HepG2 (cell line): ENCODE data around the gene SFXN2. TPM values are rescaled to one million over a fixed set of nuclear protein-coding genes. Genes with fewer than 3 reads are reported as not detected.
A peak's percentile ranks its signal among the peaks of the same experiment; 100 is the strongest.

Source experiments
- ATAC-seq: fragments of 200-7000 bp; cut with Tn5 transposase; 3 replicates; pipeline ENCODE4 v1.9.1; 2020; ENCODE audit warnings: mild to moderate bottlenecking, moderate library complexity
- BruUV-seq: library from RNA; stranded (reverse); fragments of 400-500 nt; replicated peaks from 2 replicates; lab custom pipeline; 2021; lab: Mats Ljungman, UMichigan
- CTCF ChIA-PET: fragments of 300-600 bp; formaldehyde crosslinking; extraction: SDS; loops from one replicate; lab custom pipeline; 2021; ENCODE audit warnings: low total read pairs, inconsistent platforms, low intra/inter-chr PET ratio; lab: Yijun Ruan, JAX
- POLR2A ChIA-PET: fragments of 350-600 bp; sonication (Branson Sonifier 250); formaldehyde crosslinking; loops from one replicate; lab custom pipeline; 2020; ENCODE audit warnings: antibody characterized with exemption, inconsistent platforms; lab: Yijun Ruan, JAX
- DNase-seq: peaks from one replicate; pipeline ENCODE4 v3.0.0-alpha.2; 2015; ENCODE audit warnings: low spot score
- FAIRE-seq: peaks from 3 replicates; lab custom pipeline; 2011; peaks lifted over from hg19 to GRCh38; lab: Jason Lieb, UNC
- H2AFZ ChIP-seq: one replicate; pipeline ENCODE4 v1.6.1; 2011; ENCODE audit warnings: low read length, inconsistent platforms
- H3K27ac ChIP-seq: fragments of 300-600 bp; 3 replicates; pipeline ENCODE4 v1.8.0; 2011; ENCODE audit warnings: mixed run types, mild to moderate bottlenecking, mixed read lengths, low read length, inconsistent platforms; ENCODE audit not compliant: insufficient read depth; ENCODE audit errors: extremely low read length
- H3K27me3 ChIP-seq, 2 experiments: fragments of 200-600 bp in 1 of 2; 2 replicates in 1 of 2; 3 replicates in 1 of 2; pipeline versions ENCODE4 v1.6.0 to v1.8.0; 2011; ENCODE audit warnings: low read length in 2 of 2, mild to moderate bottlenecking in 2 of 2, moderate library complexity in 2 of 2, inconsistent platforms in 1 of 2; ENCODE audit not compliant: insufficient read depth in 2 of 2, control insufficient read depth in 1 of 2
- H3K36me3 ChIP-seq, 2 experiments: fragments of 200-600 bp in 1 of 2; replicated peaks in 1 of 2; 2 replicates in 1 of 2; 3 replicates in 1 of 2; pipeline versions ENCODE4 v1.5.1 to v1.8.0; 2011; ENCODE audit warnings: low read length in 2 of 2, inconsistent platforms in 1 of 2; ENCODE audit not compliant: insufficient read depth in 2 of 2, control insufficient read depth in 1 of 2
- H3K4me1 ChIP-seq: 2 replicates; pipeline ENCODE4 v1.5.1; 2012; ENCODE audit warnings: low read length, inconsistent platforms; ENCODE audit not compliant: insufficient read depth
- H3K4me2 ChIP-seq: 2 replicates; pipeline ENCODE4 v1.6.0; 2011; ENCODE audit warnings: low read depth, low read length, inconsistent platforms
- H3K4me3 ChIP-seq, 3 experiments: fragments of 200-600 bp in 1 of 3; sonication (generic), shearing (Covaris generic) in 1 of 3; replicated peaks in 1 of 3; 2 replicates each; pipeline ENCODE4 v1.5.1; 2011 to 2016; ENCODE audit warnings: low read length in 3 of 3, inconsistent platforms in 2 of 3, low read depth in 2 of 3, mild to moderate bottlenecking in 2 of 3, control low read depth in 1 of 3, mixed read lengths in 1 of 3; ENCODE audit not compliant: insufficient read depth in 1 of 3
- H3K79me2 ChIP-seq: one replicate; pipeline ENCODE4 v1.6.1; 2011; ENCODE audit warnings: low read length, inconsistent platforms; ENCODE audit not compliant: insufficient read depth
- H3K9ac ChIP-seq: 2 replicates; pipeline ENCODE4 v1.6.0; 2011; ENCODE audit warnings: mild to moderate bottlenecking, low read depth, low read length, inconsistent platforms; ENCODE audit not compliant: insufficient read depth
- H3K9me3 ChIP-seq: 2 replicates; pipeline ENCODE4 v1.5.1; 2012; ENCODE audit warnings: mild to moderate bottlenecking, low read length
- H4K20me1 ChIP-seq: 2 replicates; pipeline ENCODE4 v1.6.0; 2011; ENCODE audit warnings: inconsistent platforms, mild to moderate bottlenecking, low read length, moderate library complexity; ENCODE audit not compliant: insufficient read depth
- CBFB ChIP-seq: sonication (generic); formaldehyde crosslinking; IDR thresholded peaks from 2 replicates; pipeline ENCODE4 v1.4.0; 2020; ENCODE audit warnings: missing genetic modification reagents
- CHD4 ChIP-seq: fragments of 200-600 bp; sonication (generic); IDR thresholded peaks from 2 replicates; pipeline ENCODE4 v1.7.0; 2017; ENCODE audit warnings: mild to moderate bottlenecking, low read length, borderline replicate concordance
- ISL2 ChIP-seq: sonication (generic); formaldehyde crosslinking; IDR thresholded peaks from 2 replicates; pipeline ENCODE4 v1.5.0; 2020; ENCODE audit warnings: missing genetic modification reagents
- NFKB2 ChIP-seq: sonication (generic); formaldehyde crosslinking; IDR thresholded peaks from 2 replicates; pipeline ENCODE4 v1.4.0; 2020; ENCODE audit warnings: missing genetic modification reagents, borderline replicate concordance
- NFYC ChIP-seq: IDR thresholded peaks from 2 replicates; pipeline ENCODE4 v1.6.1; 2016; ENCODE audit warnings: missing genetic modification reagents, missing compliant biosample characterization
- SNAI1 ChIP-seq: sonication (generic); formaldehyde crosslinking; IDR thresholded peaks from 2 replicates; pipeline ENCODE4 v1.5.0; 2020; ENCODE audit warnings: mild to moderate bottlenecking, missing genetic modification reagents, borderline replicate concordance
- YY1 ChIP-seq: IDR thresholded peaks from 2 replicates; pipeline ENCODE4 v1.6.1; 2011; ENCODE audit warnings: low read length, low read depth, moderate library complexity, mild to moderate bottlenecking; ENCODE audit not compliant: insufficient read depth, insufficient replicate concordance
- ZBTB21 ChIP-seq: sonication (generic); formaldehyde crosslinking; IDR thresholded peaks from 2 replicates; pipeline ENCODE4 v1.4.0; 2020; ENCODE audit warnings: missing genetic modification reagents
- ZNF367 ChIP-seq: sonication (generic); formaldehyde crosslinking; IDR thresholded peaks from 2 replicates; pipeline ENCODE4 v1.4.0; 2020; ENCODE audit warnings: missing genetic modification reagents, borderline replicate concordance
- ZNF44 ChIP-seq: sonication (generic); formaldehyde crosslinking; IDR thresholded peaks from 2 replicates; pipeline ENCODE4 v1.5.1; 2020; ENCODE audit warnings: mild to moderate bottlenecking, missing genetic modification reagents
- WGBS: methylation state at CpG from one replicate; pipeline ENCODE4 v1.1.6; 2017; ENCODE audit warnings: low lambda C conversion rate; 5-methylcytosine and 5-hydroxymethylcytosine counted together
- in situ Hi-C: cut with HindIII; loops from 2 replicates; pipeline ENCODE4 v1.10.0; 2017; ENCODE audit warnings: low pct_unique_long_range_greater_than_20kb; ENCODE audit not compliant: extremely low pct_ligation_motif_present
- intact Hi-C: fragments of 100-400 bp; cut with micrococcal nuclease; formaldehyde crosslinking; loops from one replicate; pipeline ENCODE4 v1.10.0; 2022; ENCODE audit not compliant: unreplicated experiment
- polyA plus RNA-seq, 8 experiments: library from polyadenylated mRNA; depleted of rRNA in 3 of 8; stranded (reverse) in 7 of 8; unstranded in 1 of 8; fragments of >200 nt; fragmentation: Illumina TruSeq in 4 of 8; extraction: Trizol in 4 of 8; gene quantifications; 2 replicates each; pipeline versions ENCODE4 v1.2.1 to v1.2.3, GENCODE V29; 2011 to 2016; ENCODE audit warnings: low read depth in 4 of 8, missing spikeins in 1 of 8, mixed read lengths in 1 of 8; ENCODE audit not compliant: insufficient read depth in 1 of 8
- total RNA-seq, 5 experiments: library from RNA; depleted of rRNA; stranded (reverse); fragments of >200 nt; fragmentation: Illumina TruSeq; extraction: Trizol; gene quantifications; 2 replicates each; pipeline ENCODE4 v1.2.3, GENCODE V29; 2016; ENCODE audit warnings: low read depth in 1 of 5
- TF ChIP-seq, protein P1 (sequence below): sonication (generic); formaldehyde crosslinking; IDR thresholded peaks from 2 replicates; pipeline ENCODE4 v1.5.1; 2020; ENCODE audit warnings: missing genetic modification reagents, mild to moderate bottlenecking, borderline replicate concordance
- TF ChIP-seq, protein P2 (sequence below): sonication (generic); formaldehyde crosslinking; IDR thresholded peaks from 2 replicates; pipeline ENCODE4 v1.5.0; 2020; ENCODE audit warnings: mild to moderate bottlenecking, missing genetic modification reagents, moderate library complexity
- TF ChIP-seq, protein P3 (sequence below): sonication (generic); formaldehyde crosslinking; IDR thresholded peaks from 2 replicates; pipeline ENCODE4 v1.5.0; 2020; ENCODE audit warnings: mild to moderate bottlenecking, missing genetic modification reagents, borderline replicate concordance
- TF ChIP-seq, protein P4 (sequence below): sonication (generic); formaldehyde crosslinking; IDR thresholded peaks from 2 replicates; pipeline ENCODE4 v1.4.0; 2020; ENCODE audit warnings: missing genetic modification reagents
- TF ChIP-seq, protein P5 (sequence below): sonication (generic); formaldehyde crosslinking; conservative IDR thresholded peaks from 2 replicates; pipeline ENCODE4 v1.8.1; 2023; ENCODE audit warnings: missing genetic modification reagents

Gene SFXN2
- total and polyA plus RNA-seq, 2 of the 13 experiments (the other 11 are each of a cell fraction or from before 2014, with no cell fraction given): 12.8 to 21.1 TPM

DNA sequence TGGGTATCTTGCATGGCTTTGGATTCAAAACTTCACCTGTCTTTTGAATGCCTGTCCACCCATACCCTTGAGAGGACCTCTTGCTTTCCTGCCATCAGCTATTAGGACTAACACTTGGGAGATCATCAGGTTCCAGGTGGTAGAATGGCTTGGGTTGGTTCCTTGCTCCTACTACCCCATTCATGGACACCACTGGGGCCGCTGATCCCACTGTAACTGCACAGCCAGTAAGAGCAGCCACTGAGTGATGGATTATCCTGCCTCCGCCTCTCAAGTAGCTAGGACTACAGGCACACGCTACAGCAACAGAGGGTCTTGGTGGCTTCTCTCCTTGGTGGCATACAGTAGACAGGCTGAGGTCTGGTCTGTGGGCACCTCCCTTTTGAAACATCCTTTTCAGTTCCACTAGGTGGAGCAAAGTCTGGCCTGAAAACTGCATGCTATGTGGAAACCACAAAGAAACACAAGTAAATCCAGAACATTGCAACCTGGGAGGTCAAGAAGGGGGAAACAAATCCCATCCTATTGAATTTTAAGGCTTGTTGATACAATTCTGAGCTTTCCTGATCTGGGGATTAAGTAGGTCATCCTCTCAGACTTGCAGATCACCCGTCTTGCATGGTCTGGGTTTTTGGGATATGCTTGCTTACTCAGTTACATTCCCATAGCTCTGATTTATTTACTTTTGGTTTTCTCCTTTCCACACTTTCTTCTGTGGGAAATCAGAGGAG lies 38.7 kb downstream of the SFXN2 start:
- 85% methylated on average over 4 of the region's 4 CpGs for WGBS
- intact Hi-C loops: loop anchor here (1.0 kb wide), 1 partner anchor 62 kb away; no protein-coding TSS in a partner anchor
- TF ChIP-seq NFYC (CRISPR knock-in tag): no peak
- TF ChIP-seq, protein P1, sequence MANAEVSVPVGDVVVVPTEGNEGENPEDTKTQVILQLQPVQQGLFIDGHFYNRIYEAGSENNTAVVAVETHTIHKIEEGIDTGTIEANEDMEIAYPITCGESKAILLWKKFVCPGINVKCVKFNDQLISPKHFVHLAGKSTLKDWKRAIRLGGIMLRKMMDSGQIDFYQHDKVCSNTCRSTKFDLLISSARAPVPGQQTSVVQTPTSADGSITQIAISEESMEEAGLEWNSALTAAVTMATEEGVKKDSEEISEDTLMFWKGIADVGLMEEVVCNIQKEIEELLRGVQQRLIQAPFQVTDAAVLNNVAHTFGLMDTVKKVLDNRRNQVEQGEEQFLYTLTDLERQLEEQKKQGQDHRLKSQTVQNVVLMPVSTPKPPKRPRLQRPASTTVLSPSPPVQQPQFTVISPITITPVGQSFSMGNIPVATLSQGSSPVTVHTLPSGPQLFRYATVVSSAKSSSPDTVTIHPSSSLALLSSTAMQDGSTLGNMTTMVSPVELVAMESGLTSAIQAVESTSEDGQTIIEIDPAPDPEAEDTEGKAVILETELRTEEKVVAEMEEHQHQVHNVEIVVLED (CRISPR knock-in tag): no peak
- no peak for TF ChIP-seq NFKB2
- TF ChIP-seq SNAI1 (CRISPR knock-in tag): no peak
- no peak for TF ChIP-seq ISL2 (CRISPR knock-in tag)
- no peak for TF ChIP-seq YY1
- TF ChIP-seq CBFB (CRISPR knock-in tag): no peak
- TF ChIP-seq ZNF44 (CRISPR knock-in tag): no peak
- TF ChIP-seq ZBTB21 (CRISPR knock-in tag): no peak
- no peak for TF ChIP-seq ZNF367
- TF ChIP-seq CHD4: no peak
- TF ChIP-seq, protein P2, sequence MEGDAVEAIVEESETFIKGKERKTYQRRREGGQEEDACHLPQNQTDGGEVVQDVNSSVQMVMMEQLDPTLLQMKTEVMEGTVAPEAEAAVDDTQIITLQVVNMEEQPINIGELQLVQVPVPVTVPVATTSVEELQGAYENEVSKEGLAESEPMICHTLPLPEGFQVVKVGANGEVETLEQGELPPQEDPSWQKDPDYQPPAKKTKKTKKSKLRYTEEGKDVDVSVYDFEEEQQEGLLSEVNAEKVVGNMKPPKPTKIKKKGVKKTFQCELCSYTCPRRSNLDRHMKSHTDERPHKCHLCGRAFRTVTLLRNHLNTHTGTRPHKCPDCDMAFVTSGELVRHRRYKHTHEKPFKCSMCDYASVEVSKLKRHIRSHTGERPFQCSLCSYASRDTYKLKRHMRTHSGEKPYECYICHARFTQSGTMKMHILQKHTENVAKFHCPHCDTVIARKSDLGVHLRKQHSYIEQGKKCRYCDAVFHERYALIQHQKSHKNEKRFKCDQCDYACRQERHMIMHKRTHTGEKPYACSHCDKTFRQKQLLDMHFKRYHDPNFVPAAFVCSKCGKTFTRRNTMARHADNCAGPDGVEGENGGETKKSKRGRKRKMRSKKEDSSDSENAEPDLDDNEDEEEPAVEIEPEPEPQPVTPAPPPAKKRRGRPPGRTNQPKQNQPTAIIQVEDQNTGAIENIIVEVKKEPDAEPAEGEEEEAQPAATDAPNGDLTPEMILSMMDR (CRISPR knock-in tag): peak; percentile 75
- TF ChIP-seq, protein P3, sequence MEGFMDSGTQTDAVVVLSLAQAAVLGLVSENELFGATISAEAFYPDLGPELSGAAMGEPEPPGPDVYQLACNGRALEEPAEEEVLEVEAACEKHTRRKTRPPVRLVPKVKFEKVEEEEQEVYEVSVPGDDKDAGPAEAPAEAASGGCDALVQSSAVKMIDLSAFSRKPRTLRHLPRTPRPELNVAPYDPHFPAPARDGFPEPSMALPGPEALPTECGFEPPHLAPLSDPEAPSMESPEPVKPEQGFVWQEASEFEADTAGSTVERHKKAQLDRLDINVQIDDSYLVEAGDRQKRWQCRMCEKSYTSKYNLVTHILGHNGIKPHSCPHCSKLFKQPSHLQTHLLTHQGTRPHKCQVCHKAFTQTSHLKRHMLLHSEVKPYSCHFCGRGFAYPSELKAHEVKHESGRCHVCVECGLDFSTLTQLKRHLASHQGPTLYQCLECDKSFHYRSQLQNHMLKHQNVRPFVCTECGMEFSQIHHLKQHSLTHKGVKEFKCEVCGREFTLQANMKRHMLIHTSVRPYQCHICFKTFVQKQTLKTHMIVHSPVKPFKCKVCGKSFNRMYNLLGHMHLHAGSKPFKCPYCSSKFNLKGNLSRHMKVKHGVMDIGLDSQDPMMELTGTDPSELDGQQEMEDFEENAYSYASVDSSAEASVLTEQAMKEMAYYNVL: no peak
- TF ChIP-seq, protein P4, sequence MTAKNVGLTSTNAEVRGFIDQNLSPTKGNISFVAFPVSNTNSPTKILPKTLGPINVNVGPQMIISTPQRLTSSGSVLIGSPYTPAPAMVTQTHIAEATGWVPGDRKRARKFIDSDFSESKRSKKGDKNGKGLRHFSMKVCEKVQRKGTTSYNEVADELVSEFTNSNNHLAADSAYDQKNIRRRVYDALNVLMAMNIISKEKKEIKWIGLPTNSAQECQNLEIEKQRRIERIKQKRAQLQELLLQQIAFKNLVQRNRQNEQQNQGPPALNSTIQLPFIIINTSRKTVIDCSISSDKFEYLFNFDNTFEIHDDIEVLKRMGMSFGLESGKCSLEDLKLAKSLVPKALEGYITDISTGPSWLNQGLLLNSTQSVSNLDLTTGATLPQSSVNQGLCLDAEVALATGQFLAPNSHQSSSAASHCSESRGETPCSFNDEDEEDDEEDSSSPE (CRISPR knock-in tag): no peak
- TF ChIP-seq, protein P5, sequence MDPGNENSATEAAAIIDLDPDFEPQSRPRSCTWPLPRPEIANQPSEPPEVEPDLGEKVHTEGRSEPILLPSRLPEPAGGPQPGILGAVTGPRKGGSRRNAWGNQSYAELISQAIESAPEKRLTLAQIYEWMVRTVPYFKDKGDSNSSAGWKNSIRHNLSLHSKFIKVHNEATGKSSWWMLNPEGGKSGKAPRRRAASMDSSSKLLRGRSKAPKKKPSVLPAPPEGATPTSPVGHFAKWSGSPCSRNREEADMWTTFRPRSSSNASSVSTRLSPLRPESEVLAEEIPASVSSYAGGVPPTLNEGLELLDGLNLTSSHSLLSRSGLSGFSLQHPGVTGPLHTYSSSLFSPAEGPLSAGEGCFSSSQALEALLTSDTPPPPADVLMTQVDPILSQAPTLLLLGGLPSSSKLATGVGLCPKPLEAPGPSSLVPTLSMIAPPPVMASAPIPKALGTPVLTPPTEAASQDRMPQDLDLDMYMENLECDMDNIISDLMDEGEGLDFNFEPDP (CRISPR knock-in tag): no peak

More for the DNA sequence above, 38.7 kb downstream of the SFXN2 start:
- Histone ChIP-seq H4K20me1 (no peaks in the 10 kb centered on the region), H3K4me1 (peaks cover 31% of the 10 kb centered on the region), H2AFZ (no peak overlapping the region), H3K79me2 (peaks cover 6% of the 10 kb centered on the region), H3K9ac (no peak overlapping the region), H3K9me3 (no peaks in the 10 kb centered on the region), H3K4me2 (no peak overlapping the region), H3K36me3 (no peaks in the 10 kb centered on the region), H3K27me3 (no peaks in the 10 kb centered on the region), H3K4me3 (no peak overlapping the region), H3K27ac (no peak overlapping the region)
- ATAC-seq: peak; percentile 96
- no TSS peak for BruUV-seq
- FAIRE-seq: peak; percentile 83
- ChIA-PET POLR2A (interaction anchor here (1.5 to 1.7 kb wide), 2 partner anchors 16 to 61 kb away, joined by 3 to 4 read pairs; no protein-coding TSS in a partner anchor), CTCF (interaction anchor here (1.4 kb wide), 1 partner anchor 149 kb away, joined by 4 read pairs; no protein-coding TSS in a partner anchor)
- peak; percentile 63 for DNase-seq
- in situ Hi-C loops: no loop called here
